K562 (cell line): ENCODE results near the gene UNC45A. TPM values are rescaled to one million over a fixed set of nuclear protein-coding genes. Genes with fewer than 3 reads are reported as not detected.

Experiments used
- ATAC-seq: fragments of 200-7000 bp; cut with Tn5 transposase; 3 replicates; pipeline ENCODE4 v1.9.1; 2020; ENCODE audit warnings: moderate library complexity
- BruUV-seq: library from RNA; stranded (reverse); fragments of 400-500 nt; replicated peaks from 2 replicates; lab custom pipeline; 2021; lab: Mats Ljungman, UMichigan
- CTCF ChIA-PET: fragments of 300-600 bp; formaldehyde crosslinking; extraction: SDS; loops from one replicate; lab custom pipeline; 2021; ENCODE audit warnings: low intra/inter-chr PET ratio; lab: Yijun Ruan, JAX
- POLR2A ChIA-PET: fragments of 300-600, 350-650 bp; sonication (Branson Sonifier 250); formaldehyde crosslinking; extraction: SDS; loops from one replicate; lab custom pipeline; 2021; ENCODE audit warnings: antibody characterized with exemption, inconsistent platforms; lab: Yijun Ruan, JAX
- DNase-seq, 4 experiments: peaks; one replicate each; pipeline versions ENCODE4 v3.0.0 to v3.0.0-alpha.2; 2011 to 2018; ENCODE audit warnings: low spot score in 3 of 4, mixed read lengths in 3 of 4; ENCODE audit errors: extremely low read depth in 1 of 4
- FAIRE-seq: peaks from 2 replicates; lab custom pipeline; 2011; peaks lifted over from hg19 to GRCh38; lab: Jason Lieb, UNC
- H2AFZ ChIP-seq: 2 replicates; pipeline ENCODE4 v1.6.0; 2011; ENCODE audit warnings: low read depth, low read length, control low read depth, inconsistent platforms
- H3K27ac ChIP-seq: fragments of 200-600 bp; 3 replicates; pipeline ENCODE4 v1.8.0; 2011; ENCODE audit warnings: low read depth, mild to moderate bottlenecking, control low read depth, inconsistent platforms, low read length, moderate library complexity, mixed read lengths; ENCODE audit errors: extremely low read depth
- H3K27me3 ChIP-seq, 2 experiments: fragments of 300-600 bp in 1 of 2; 2 replicates in 1 of 2; 3 replicates in 1 of 2; pipeline versions ENCODE4 v1.6.0 to v1.8.0; 2011; ENCODE audit warnings: inconsistent platforms in 2 of 2, low read length in 2 of 2, mild to moderate bottlenecking in 1 of 2, mixed read lengths in 1 of 2, moderate library complexity in 1 of 2; ENCODE audit not compliant: control insufficient read depth in 2 of 2, insufficient read depth in 2 of 2
- H3K36me3 ChIP-seq: fragments of 300-600 bp; 3 replicates; pipeline ENCODE4 v1.8.0; 2011; ENCODE audit warnings: mild to moderate bottlenecking, low read length, inconsistent platforms; ENCODE audit not compliant: control insufficient read depth, insufficient read depth
- H3K4me1 ChIP-seq, 2 experiments: fragments of 200-600 bp in 1 of 2; replicated peaks in 1 of 2; 2 replicates in 1 of 2; 3 replicates in 1 of 2; pipeline versions ENCODE4 v1.5.1 to v1.8.0; 2011; ENCODE audit warnings: inconsistent platforms in 2 of 2, low read length in 2 of 2, mild to moderate bottlenecking in 1 of 2, mixed read lengths in 1 of 2, moderate library complexity in 1 of 2; ENCODE audit not compliant: control insufficient read depth in 2 of 2, insufficient read depth in 2 of 2
- H3K4me2 ChIP-seq: 2 replicates; pipeline ENCODE4 v1.6.1; 2011; ENCODE audit warnings: low read length, control low read depth, inconsistent platforms, mixed read lengths; ENCODE audit not compliant: insufficient read depth
- H3K4me3 ChIP-seq: fragments of 200-600 bp; sonication (generic), shearing (Covaris generic); 2 replicates; pipeline ENCODE4 v1.5.1; 2016; ENCODE audit warnings: control low read depth, inconsistent platforms
- H3K79me2 ChIP-seq: fragments of 200-600 bp; 3 replicates; pipeline ENCODE4 v1.8.0; 2011; ENCODE audit warnings: low read length, inconsistent platforms; ENCODE audit not compliant: control insufficient read depth, insufficient read depth
- H3K9ac ChIP-seq, 2 experiments: 2 replicates each; pipeline versions ENCODE4 v1.6.0 to v1.6.1; 2011; ENCODE audit warnings: low read depth in 2 of 2, low read length in 2 of 2, control low read depth in 1 of 2, inconsistent platforms in 1 of 2, mild to moderate bottlenecking in 1 of 2, mixed read lengths in 1 of 2; ENCODE audit not compliant: insufficient read depth in 1 of 2
- H3K9me1 ChIP-seq: one replicate; pipeline ENCODE4 v1.6.0; 2011; ENCODE audit warnings: inconsistent platforms, mild to moderate bottlenecking, low read length, moderate library complexity; ENCODE audit not compliant: control insufficient read depth, insufficient read depth
- H3K9me3 ChIP-seq: replicated peaks from 2 replicates; pipeline ENCODE4 v1.5.1; 2011; ENCODE audit warnings: low read depth, low read length, inconsistent platforms; ENCODE audit not compliant: control insufficient read depth, insufficient read depth
- H4K20me1 ChIP-seq: replicated peaks from 2 replicates; pipeline ENCODE4 v1.6.1; 2011; ENCODE audit warnings: low read length, inconsistent platforms, mixed read lengths; ENCODE audit not compliant: control insufficient read depth, insufficient read depth
- AFF4 ChIP-seq: sonication (generic); formaldehyde crosslinking; IDR thresholded peaks from 2 replicates; pipeline ENCODE4 v1.8.0; 2023; ENCODE audit warnings: mild to moderate bottlenecking, missing genetic modification reagents
- BMI1 ChIP-seq: fragments of 150-350 bp; IDR thresholded peaks from 2 replicates; pipeline ENCODE4 v1.6.1; 2014; ENCODE audit warnings: low read length
- CBX3 ChIP-seq, 2 experiments: IDR thresholded peaks; 1 replicate in 1 of 2; 2 replicates in 1 of 2; pipeline ENCODE4 v1.6.1; 2012; ENCODE audit warnings: inconsistent platforms in 2 of 2, low read length in 2 of 2, borderline replicate concordance in 1 of 2, control low read depth in 1 of 2
- CEBPB ChIP-seq: fragments of 450-650 bp; IDR thresholded peaks from 2 replicates; pipeline ENCODE4 v1.6.1; 2016; ENCODE audit warnings: missing genetic modification characterization, missing compliant biosample characterization
- CEBPG ChIP-seq, 3 experiments: fragments of 200-800 bp in 1 of 3; sonication (Bioruptor generic) in 1 of 3; sonication (generic) in 1 of 3; formaldehyde crosslinking in 1 of 3; IDR thresholded peaks in 2 of 3; conservative IDR thresholded peaks in 1 of 3; 2 replicates each; pipeline versions ENCODE4 v1.6.1 to v1.8.0; 2016 to 2022; ENCODE audit warnings: missing compliant biosample characterization in 2 of 3, missing genetic modification characterization in 2 of 3, mild to moderate bottlenecking in 1 of 3, missing genetic modification reagents in 1 of 3
- FUS ChIP-seq: fragments of 200-400 bp; formaldehyde crosslinking; optimal IDR thresholded peaks from 2 replicates; pipeline ENCODE3; 2017; ENCODE audit warnings: low read depth, low read length
- ID3 ChIP-seq, 2 experiments: fragments of 250-450 bp in 1 of 2; fragments of 450-650 bp in 1 of 2; sonication (Bioruptor Pico) in 1 of 2; IDR thresholded peaks; 2 replicates each; pipeline versions ENCODE4 v1.6.1 to v1.8.0; 2016 to 2021; ENCODE audit warnings: mild to moderate bottlenecking in 2 of 2, moderate library complexity in 2 of 2, missing compliant biosample characterization in 1 of 2, missing genetic modification characterization in 1 of 2
- RBM15 ChIP-seq: fragments of 200-400 bp; formaldehyde crosslinking; IDR thresholded peaks from 2 replicates; pipeline ENCODE4 v1.6.1; 2018; ENCODE audit warnings: mild to moderate bottlenecking, low read length, moderate library complexity; ENCODE audit not compliant: insufficient read depth
- ZNF263 ChIP-seq: sonication (generic); formaldehyde crosslinking; IDR thresholded peaks from 2 replicates; pipeline ENCODE4 v1.8.0; 2022; ENCODE audit warnings: mild to moderate bottlenecking, missing genetic modification reagents, borderline replicate concordance
- ZNF324 ChIP-seq: fragments of 250-450 bp; sonication (Bioruptor Pico); IDR thresholded peaks from 2 replicates; pipeline ENCODE4 v1.4.0; 2020; ENCODE audit warnings: mild to moderate bottlenecking
- WGBS: fragments of 100-300 bp; shearing (Covaris generic); methylation state at CpG from one replicate; pipeline ENCODE4 v1.1.6; 2016; ENCODE audit warnings: low coverage, mixed read lengths; ENCODE audit not compliant: insufficient coverage; ENCODE audit errors: missing lambda C conversion rate; 5-methylcytosine and 5-hydroxymethylcytosine counted together
- in situ Hi-C: fragments of 300-500 bp; cut with MboI; formaldehyde crosslinking; loops from 4 replicates; pipeline ENCODE4 v1.15.0; 2018; ENCODE audit warnings: inconsistent platforms, mixed read lengths
- intact Hi-C: fragments of 100-400 bp; cut with micrococcal nuclease; formaldehyde crosslinking; loops from 2 replicates; pipeline ENCODE4 v1.14.2; 2022
- polyA plus RNA-seq, 8 experiments: library from polyadenylated mRNA; depleted of rRNA in 4 of 8; stranded (reverse) in 5 of 8; unstranded in 3 of 8; fragments of >200 nt; fragmentation: Nextera tagmentation in 2 of 8; fragmentation: Illumina TruSeq in 1 of 8; extraction: Ambion mirVana in 2 of 8; extraction: Trizol in 1 of 8; gene quantifications; 2 replicates each; pipeline versions ENCODE4 v1.2.1 to v1.2.3, GENCODE V29; 2011 to 2014; ENCODE audit warnings: inconsistent platforms in 1 of 8, missing spikeins in 1 of 8
- total RNA-seq, 7 experiments: library from RNA; depleted of rRNA in 6 of 7; stranded (reverse); fragments of >200 nt in 6 of 7; fragmentation: Illumina TruSeq in 2 of 7; extraction: Trizol in 2 of 7; gene quantifications; 2 replicates each; pipeline versions ENCODE4 v1.2.1 to v1.2.3, GENCODE V29; 2011 to 2021; ENCODE audit warnings: low replicate concordance in 1 of 7
- TF ChIP-seq, protein P1 (sequence below): sonication (generic); formaldehyde crosslinking; IDR thresholded peaks from 2 replicates; pipeline ENCODE4 v1.8.0; 2022; ENCODE audit warnings: mild to moderate bottlenecking, missing genetic modification reagents

The UNC45A gene
- total and polyA plus RNA-seq, 9 of the 15 experiments (the other 6 are each of a cell fraction or from before 2014, with no cell fraction given): 22.4 to 79.3 (median 43.7) TPM

GRCh38 chr15:90982135-90982534, 47.0 kb downstream of the UNC45A start:
- no peak overlapping the region for H3K4me2 ChIP-seq
- no peak overlapping the region for H3K9ac ChIP-seq
- BruUV-seq: no TSS peak
- in situ Hi-C loops: no loop called here
- DNase-seq: no peak
- no peaks in the 10 kb centered on the region; the same call in 1 of the 2 replicates for H4K20me1 ChIP-seq
- intact Hi-C loops: no loop called here
- H3K79me2 ChIP-seq: peaks cover 46% of the 10 kb centered on the region
- peaks cover under 1 to 4% of the 10 kb centered on the region in 2 experiments; a peak in 2 of 5 replicates for H3K4me1 ChIP-seq
- H3K27ac ChIP-seq: no peak overlapping the region
- no peak overlapping the region for H2AFZ ChIP-seq
- no peak overlapping the region for H3K4me3 ChIP-seq
- H3K27me3 ChIP-seq: no peaks in the 10 kb centered on the region
- no peak for ATAC-seq
- H3K36me3 ChIP-seq: peaks cover 89% of the 10 kb centered on the region
- no peak for FAIRE-seq
- ChIA-PET CTCF (no interaction called here), POLR2A (interaction anchor here (1.1 to 8.7 kb wide), 5 partner anchors 5 to 21 kb away, joined by 4 to 65 read pairs (median 4); no protein-coding TSS in a partner anchor)
- 96% methylated on average over 5 of the region's 5 CpGs for WGBS
- H3K9me1 ChIP-seq: no peaks in the 10 kb centered on the region
- no peaks in the 10 kb centered on the region for H3K9me3 ChIP-seq
- TF ChIP-seq AFF4 (CRISPR knock-in tag) (no peak), ZNF324 (no peak), CBX3 (IDR thresholded peaks at IDR 0.05; ENCODE audit: borderline replicate concordance in 1 of 2, low read length in 2 of 2) (no peak), CEBPB (tag) (peak; percentile 78), CEBPG (CRISPR knock-in tag; IDR thresholded peaks at IDR 0.05) (no peak), CEBPG (tag; conservative IDR thresholded peaks at IDR 0.05 in 1 of 2, IDR thresholded peaks at IDR 0.05 in 1 of 2) (peak; percentile 53 to 80), ID3 (CRISPR knock-in tag; IDR thresholded peaks at IDR 0.05) (no peak), ID3 (tag; IDR thresholded peaks at IDR 0.05) (no peak), FUS (no peak), ZNF263 (CRISPR knock-in tag) (no peak), BMI1 (no peak), RBM15 (no peak)
- TF ChIP-seq, protein P1, sequence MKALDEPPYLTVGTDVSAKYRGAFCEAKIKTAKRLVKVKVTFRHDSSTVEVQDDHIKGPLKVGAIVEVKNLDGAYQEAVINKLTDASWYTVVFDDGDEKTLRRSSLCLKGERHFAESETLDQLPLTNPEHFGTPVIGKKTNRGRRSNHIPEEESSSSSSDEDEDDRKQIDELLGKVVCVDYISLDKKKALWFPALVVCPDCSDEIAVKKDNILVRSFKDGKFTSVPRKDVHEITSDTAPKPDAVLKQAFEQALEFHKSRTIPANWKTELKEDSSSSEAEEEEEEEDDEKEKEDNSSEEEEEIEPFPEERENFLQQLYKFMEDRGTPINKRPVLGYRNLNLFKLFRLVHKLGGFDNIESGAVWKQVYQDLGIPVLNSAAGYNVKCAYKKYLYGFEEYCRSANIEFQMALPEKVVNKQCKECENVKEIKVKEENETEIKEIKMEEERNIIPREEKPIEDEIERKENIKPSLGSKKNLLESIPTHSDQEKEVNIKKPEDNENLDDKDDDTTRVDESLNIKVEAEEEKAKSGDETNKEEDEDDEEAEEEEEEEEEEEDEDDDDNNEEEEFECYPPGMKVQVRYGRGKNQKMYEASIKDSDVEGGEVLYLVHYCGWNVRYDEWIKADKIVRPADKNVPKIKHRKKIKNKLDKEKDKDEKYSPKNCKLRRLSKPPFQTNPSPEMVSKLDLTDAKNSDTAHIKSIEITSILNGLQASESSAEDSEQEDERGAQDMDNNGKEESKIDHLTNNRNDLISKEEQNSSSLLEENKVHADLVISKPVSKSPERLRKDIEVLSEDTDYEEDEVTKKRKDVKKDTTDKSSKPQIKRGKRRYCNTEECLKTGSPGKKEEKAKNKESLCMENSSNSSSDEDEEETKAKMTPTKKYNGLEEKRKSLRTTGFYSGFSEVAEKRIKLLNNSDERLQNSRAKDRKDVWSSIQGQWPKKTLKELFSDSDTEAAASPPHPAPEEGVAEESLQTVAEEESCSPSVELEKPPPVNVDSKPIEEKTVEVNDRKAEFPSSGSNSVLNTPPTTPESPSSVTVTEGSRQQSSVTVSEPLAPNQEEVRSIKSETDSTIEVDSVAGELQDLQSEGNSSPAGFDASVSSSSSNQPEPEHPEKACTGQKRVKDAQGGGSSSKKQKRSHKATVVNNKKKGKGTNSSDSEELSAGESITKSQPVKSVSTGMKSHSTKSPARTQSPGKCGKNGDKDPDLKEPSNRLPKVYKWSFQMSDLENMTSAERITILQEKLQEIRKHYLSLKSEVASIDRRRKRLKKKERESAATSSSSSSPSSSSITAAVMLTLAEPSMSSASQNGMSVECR: no peak
